Left hindlimb (tissue), 1 donor: Measurements from ENCODE around the gene NKAIN4.

ENCODE experiments used
- DNase-seq: peaks from one replicate; pipeline ENCODE4 v3.0.0-alpha.2; 2018

The NKAIN4 gene

GRCh38 chr20:63254232-63254605, at the start of gene NKAIN4:
Gene NKAIN4, minus strand, starts transcription at chr20:63254463. Its CDS starts 13 bp downstream, at chr20:63254450.
- DNase-seq = no peak

GRCh38 chr20:63303095-63303666, 48.9 kb upstream of the NKAIN4 start:
- no peak for DNase-seq

GRCh38 chr20:63301671-63302070, 47.4 kb upstream of the NKAIN4 start:
- no peak for DNase-seq

- no peak for DNase-seq
Measured at GRCh38 chr20:63298731-63299312, 44.6 kb upstream of the NKAIN4 start.

- no peak for DNase-seq
Measured at GRCh38 chr20:63297796-63298572, 43.7 kb upstream of the NKAIN4 start.

- DNase-seq = no peak
Measured at GRCh38 chr20:63297371-63297781, 43.1 kb upstream of the NKAIN4 start.

- DNase-seq = no peak
Measured at GRCh38 chr20:63296531-63297299, 42.5 kb upstream of the NKAIN4 start.

GRCh38 chr20:63295846-63296245, 41.6 kb upstream of the NKAIN4 start:
- DNase-seq = no peak

GRCh38 chr20:63295422-63295821, 41.2 kb upstream of the NKAIN4 start:
- no peak for DNase-seq

GRCh38 chr20:63295018-63295417, 40.8 kb upstream of the NKAIN4 start:
- DNase-seq = no peak

GRCh38 chr20:63294536-63294900, 40.3 kb upstream of the NKAIN4 start:
- DNase-seq = no peak

GRCh38 chr20:63293871-63294535, 39.7 kb upstream of the NKAIN4 start:
- DNase-seq = no peak

GRCh38 chr20:63293456-63293855, 39.2 kb upstream of the NKAIN4 start:
- DNase-seq = no peak

GRCh38 chr20:63292904-63293303, 38.6 kb upstream of the NKAIN4 start, which contains the start of gene COL20A1:
Gene COL20A1, plus strand, starts transcription at chr20:63293186. Its CDS starts 1,922 bp downstream, at chr20:63295108.
- DNase-seq = no peak

- no peak for DNase-seq
Measured at GRCh38 chr20:63292292-63292701, 38.0 kb upstream of the NKAIN4 start.

- DNase-seq = no peak
Measured at GRCh38 chr20:63291811-63292210, 37.5 kb upstream of the NKAIN4 start.

- no peak for DNase-seq
Measured at GRCh38 chr20:63290677-63291472, 36.6 kb upstream of the NKAIN4 start.

GRCh38 chr20:63290136-63290676, 35.9 kb upstream of the NKAIN4 start:
- DNase-seq = no peak

GRCh38 chr20:63289311-63290135, 35.3 kb upstream of the NKAIN4 start:
- no peak for DNase-seq

- DNase-seq = no peak
Measured at GRCh38 chr20:63288581-63289251, 34.5 kb upstream of the NKAIN4 start.
